Measurements from ENCODE around the gene ZNF618.

Gene ZNF618

GRCh38 chr9:114003351-114003750 lies 127.2 kb downstream of the ZNF618 start:
- Mint-ChIP-seq H3K36me3 (ENCODE audit: low read depth) (no peaks in the 10 kb centered on the region), H3K4me1 (ENCODE audit: low read depth) (no peaks in the 10 kb centered on the region), H3K9me3 (no peaks in the 10 kb centered on the region), H3K27ac (no peak overlapping the region), H3K4me3 (no peak overlapping the region), H3K27me3 (ENCODE audit: low read depth) (no peaks in the 10 kb centered on the region)

GRCh38 chr9:114003758-114004157 lies 127.6 kb downstream of the ZNF618 start:
- Mint-ChIP-seq H3K4me1 (ENCODE audit: low read depth) (no peaks in the 10 kb centered on the region), H3K27ac (no peak overlapping the region), H3K27me3 (ENCODE audit: low read depth) (no peaks in the 10 kb centered on the region), H3K36me3 (ENCODE audit: low read depth) (no peaks in the 10 kb centered on the region), H3K4me3 (no peak overlapping the region), H3K9me3 (no peaks in the 10 kb centered on the region)

GRCh38 chr9:114004221-114004716 lies 128.2 kb downstream of the ZNF618 start:
- Mint-ChIP-seq H3K27me3 (ENCODE audit: low read depth) (no peaks in the 10 kb centered on the region), H3K9me3 (no peaks in the 10 kb centered on the region), H3K4me1 (ENCODE audit: low read depth) (no peaks in the 10 kb centered on the region), H3K36me3 (ENCODE audit: low read depth) (no peaks in the 10 kb centered on the region), H3K4me3 (no peak overlapping the region), H3K27ac (no peak overlapping the region)

GRCh38 chr9:114005371-114006154 lies 129.5 kb downstream of the ZNF618 start:
- H3K27ac Mint-ChIP-seq: no peak overlapping the region
- H3K4me3 Mint-ChIP-seq: no peak overlapping the region
- no peaks in the 10 kb centered on the region for H3K36me3 Mint-ChIP-seq (ENCODE audit: low read depth)
- no peaks in the 10 kb centered on the region for H3K9me3 Mint-ChIP-seq
- H3K4me1 Mint-ChIP-seq (ENCODE audit: low read depth): no peaks in the 10 kb centered on the region
- H3K27me3 Mint-ChIP-seq (ENCODE audit: low read depth): no peaks in the 10 kb centered on the region

GRCh38 chr9:114006155-114006550 lies 130.0 kb downstream of the ZNF618 start:
- Mint-ChIP-seq H3K36me3 (ENCODE audit: low read depth) (no peaks in the 10 kb centered on the region), H3K4me1 (ENCODE audit: low read depth) (no peaks in the 10 kb centered on the region), H3K9me3 (no peaks in the 10 kb centered on the region), H3K27ac (no peak overlapping the region), H3K4me3 (no peak overlapping the region), H3K27me3 (ENCODE audit: low read depth) (no peaks in the 10 kb centered on the region)

GRCh38 chr9:114006931-114007691 lies 131.0 kb downstream of the ZNF618 start:
- no peak overlapping the region for H3K27ac Mint-ChIP-seq
- no peaks in the 10 kb centered on the region for H3K27me3 Mint-ChIP-seq (ENCODE audit: low read depth)
- H3K36me3 Mint-ChIP-seq (ENCODE audit: low read depth): no peaks in the 10 kb centered on the region
- no peak overlapping the region for H3K4me3 Mint-ChIP-seq
- no peaks in the 10 kb centered on the region for H3K4me1 Mint-ChIP-seq (ENCODE audit: low read depth)
- H3K9me3 Mint-ChIP-seq: no peaks in the 10 kb centered on the region

- Mint-ChIP-seq H3K27ac (no peak overlapping the region), H3K4me3 (no peak overlapping the region), H3K27me3 (ENCODE audit: low read depth) (peaks cover 4% of the 10 kb centered on the region), H3K9me3 (no peaks in the 10 kb centered on the region), H3K36me3 (ENCODE audit: low read depth) (no peaks in the 10 kb centered on the region), H3K4me1 (ENCODE audit: low read depth) (no peaks in the 10 kb centered on the region)
Measured at GRCh38 chr9:114007991-114008666, 132.0 kb downstream of the ZNF618 start.

- no peak overlapping the region for H3K4me3 Mint-ChIP-seq
- no peaks in the 10 kb centered on the region for H3K36me3 Mint-ChIP-seq (ENCODE audit: low read depth)
- no peaks in the 10 kb centered on the region for H3K4me1 Mint-ChIP-seq (ENCODE audit: low read depth)
- no peaks in the 10 kb centered on the region for H3K9me3 Mint-ChIP-seq
- peaks cover 4% of the 10 kb centered on the region for H3K27me3 Mint-ChIP-seq (ENCODE audit: low read depth)
- no peak overlapping the region for H3K27ac Mint-ChIP-seq
Measured at GRCh38 chr9:114008667-114009410, 132.7 kb downstream of the ZNF618 start.

- Mint-ChIP-seq H3K4me3 (no peak overlapping the region), H3K36me3 (ENCODE audit: low read depth) (no peaks in the 10 kb centered on the region), H3K4me1 (ENCODE audit: low read depth) (no peaks in the 10 kb centered on the region), H3K27me3 (ENCODE audit: low read depth) (peaks cover 4% of the 10 kb centered on the region), H3K27ac (no peak overlapping the region), H3K9me3 (no peaks in the 10 kb centered on the region)
Measured at GRCh38 chr9:114011313-114011712, 135.2 kb downstream of the ZNF618 start.

GRCh38 chr9:114012126-114012525 lies 136.0 kb downstream of the ZNF618 start:
- Mint-ChIP-seq H3K27ac (no peak overlapping the region), H3K9me3 (no peaks in the 10 kb centered on the region), H3K27me3 (ENCODE audit: low read depth) (peaks cover 4% of the 10 kb centered on the region), H3K4me1 (ENCODE audit: low read depth) (no peaks in the 10 kb centered on the region), H3K4me3 (no peak overlapping the region), H3K36me3 (ENCODE audit: low read depth) (no peaks in the 10 kb centered on the region)

- Mint-ChIP-seq H3K4me3 (no peak overlapping the region), H3K27me3 (ENCODE audit: low read depth) (peaks cover 4% of the 10 kb centered on the region), H3K27ac (no peak overlapping the region), H3K4me1 (ENCODE audit: low read depth) (no peaks in the 10 kb centered on the region), H3K36me3 (ENCODE audit: low read depth) (no peaks in the 10 kb centered on the region), H3K9me3 (no peaks in the 10 kb centered on the region)
Measured at GRCh38 chr9:114014044-114014443, 137.9 kb downstream of the ZNF618 start.

GRCh38 chr9:114015607-114016006 lies 139.5 kb downstream of the ZNF618 start:
- Mint-ChIP-seq H3K4me3 (no peak overlapping the region), H3K27ac (no peak overlapping the region), H3K27me3 (ENCODE audit: low read depth) (peaks cover 4% of the 10 kb centered on the region), H3K36me3 (ENCODE audit: low read depth) (no peaks in the 10 kb centered on the region), H3K4me1 (ENCODE audit: low read depth) (no peaks in the 10 kb centered on the region), H3K9me3 (no peaks in the 10 kb centered on the region)

GRCh38 chr9:114016101-114016500 lies 140.0 kb downstream of the ZNF618 start:
- Mint-ChIP-seq H3K9me3 (no peaks in the 10 kb centered on the region), H3K27me3 (ENCODE audit: low read depth) (peaks cover 4% of the 10 kb centered on the region), H3K27ac (no peak overlapping the region), H3K36me3 (ENCODE audit: low read depth) (no peaks in the 10 kb centered on the region), H3K4me1 (ENCODE audit: low read depth) (no peaks in the 10 kb centered on the region), H3K4me3 (no peak overlapping the region)

All from T-helper 1 cell treated with Interleukin-12 subunit alpha and Interleukin-12 subunit beta and Interleukin-4 antibody, amounts not matched to agents 30 μg/mL and 1 μg/mL, for 36 hours (primary cell).